ENCODE measurements around the gene ZNF512B. TPM values are rescaled to one million over a fixed set of nuclear protein-coding genes. Genes with fewer than 3 reads are reported as not detected.
A peak's percentile ranks its signal among the peaks of the same experiment; 100 is the strongest.

The ZNF512B gene
- total RNA-seq, 1 donor from 2014 or later: 4.5 TPM

DNA sequence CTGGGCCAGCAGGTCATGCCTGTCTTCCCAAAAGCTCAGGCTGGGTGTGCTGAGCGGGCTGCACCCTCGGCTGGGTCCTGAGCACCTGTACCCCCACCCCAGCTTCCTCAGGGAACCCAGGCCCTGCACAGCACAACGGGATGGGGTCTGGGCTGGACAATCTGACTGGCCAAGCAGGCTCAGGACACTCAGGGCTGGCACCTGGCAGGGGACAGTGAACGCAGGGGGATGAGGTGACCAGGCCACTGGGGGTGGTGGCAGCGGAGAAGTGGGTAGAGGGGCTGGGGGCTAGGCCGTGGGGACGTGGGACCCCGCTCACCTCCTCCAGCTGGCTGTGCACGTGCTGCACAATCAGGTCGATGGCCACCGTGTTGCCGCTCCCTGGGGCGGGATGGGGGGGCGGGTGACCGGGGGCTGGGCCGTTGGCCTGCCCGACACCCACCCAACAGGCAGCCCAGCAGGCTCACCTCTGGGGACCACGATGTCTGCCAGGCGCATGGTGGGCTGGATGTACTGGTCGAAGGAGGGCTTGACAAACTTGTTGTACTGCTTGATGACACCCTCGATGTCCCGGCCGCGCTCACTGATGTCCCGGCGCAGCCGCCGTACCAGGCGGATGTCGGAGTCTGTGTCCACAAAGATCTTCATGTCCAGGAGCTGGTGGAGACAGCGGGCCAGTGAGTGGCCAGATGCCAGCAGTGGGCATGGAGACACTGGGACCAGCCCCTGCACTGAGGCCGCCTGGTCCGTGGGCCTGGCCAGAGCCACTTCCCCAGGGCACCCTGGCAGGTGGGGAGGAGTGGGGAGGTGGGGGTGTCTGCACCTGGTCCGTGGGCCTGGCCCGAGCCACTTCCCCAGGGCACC is 25.4 kb downstream of the ZNF512B start:
- TF ChIP-seq, protein P1, sequence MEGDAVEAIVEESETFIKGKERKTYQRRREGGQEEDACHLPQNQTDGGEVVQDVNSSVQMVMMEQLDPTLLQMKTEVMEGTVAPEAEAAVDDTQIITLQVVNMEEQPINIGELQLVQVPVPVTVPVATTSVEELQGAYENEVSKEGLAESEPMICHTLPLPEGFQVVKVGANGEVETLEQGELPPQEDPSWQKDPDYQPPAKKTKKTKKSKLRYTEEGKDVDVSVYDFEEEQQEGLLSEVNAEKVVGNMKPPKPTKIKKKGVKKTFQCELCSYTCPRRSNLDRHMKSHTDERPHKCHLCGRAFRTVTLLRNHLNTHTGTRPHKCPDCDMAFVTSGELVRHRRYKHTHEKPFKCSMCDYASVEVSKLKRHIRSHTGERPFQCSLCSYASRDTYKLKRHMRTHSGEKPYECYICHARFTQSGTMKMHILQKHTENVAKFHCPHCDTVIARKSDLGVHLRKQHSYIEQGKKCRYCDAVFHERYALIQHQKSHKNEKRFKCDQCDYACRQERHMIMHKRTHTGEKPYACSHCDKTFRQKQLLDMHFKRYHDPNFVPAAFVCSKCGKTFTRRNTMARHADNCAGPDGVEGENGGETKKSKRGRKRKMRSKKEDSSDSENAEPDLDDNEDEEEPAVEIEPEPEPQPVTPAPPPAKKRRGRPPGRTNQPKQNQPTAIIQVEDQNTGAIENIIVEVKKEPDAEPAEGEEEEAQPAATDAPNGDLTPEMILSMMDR (IDR thresholded peaks at IDR 0.05; ENCODE audit: insufficient read depth, low read length, severe bottlenecking): no peak
- H3K4me3 ChIP-seq (ENCODE audit: low read depth, low read length): no peak overlapping the region
- no peaks in the 10 kb centered on the region for H3K27me3 ChIP-seq (ENCODE audit: control insufficient read depth, insufficient read depth, low read length)
- FAIRE-seq: no peak
- peaks cover 31% of the 10 kb centered on the region for H3K36me3 ChIP-seq (ENCODE audit: control insufficient read depth, insufficient read depth, low read length)
- no peak for DNase-seq (ENCODE audit: low read depth)

DNA sequence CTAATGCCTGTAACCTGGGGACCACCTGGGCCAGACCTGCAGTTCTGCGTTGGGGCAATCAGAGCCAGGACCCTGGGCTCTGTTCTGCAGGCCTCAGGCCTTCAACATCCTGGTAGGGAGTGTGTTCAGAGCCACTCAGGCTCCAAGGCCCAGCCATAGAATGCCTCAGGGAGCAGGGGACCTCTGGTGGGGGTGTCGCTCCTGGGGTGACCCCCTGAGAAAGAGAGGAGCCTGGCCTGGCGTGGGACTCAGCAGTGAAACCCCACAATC is 26.0 kb downstream of the ZNF512B start:
- peaks cover 32% of the 10 kb centered on the region for H3K36me3 ChIP-seq (ENCODE audit: control insufficient read depth, insufficient read depth, low read length)
- FAIRE-seq: no peak

DNA sequence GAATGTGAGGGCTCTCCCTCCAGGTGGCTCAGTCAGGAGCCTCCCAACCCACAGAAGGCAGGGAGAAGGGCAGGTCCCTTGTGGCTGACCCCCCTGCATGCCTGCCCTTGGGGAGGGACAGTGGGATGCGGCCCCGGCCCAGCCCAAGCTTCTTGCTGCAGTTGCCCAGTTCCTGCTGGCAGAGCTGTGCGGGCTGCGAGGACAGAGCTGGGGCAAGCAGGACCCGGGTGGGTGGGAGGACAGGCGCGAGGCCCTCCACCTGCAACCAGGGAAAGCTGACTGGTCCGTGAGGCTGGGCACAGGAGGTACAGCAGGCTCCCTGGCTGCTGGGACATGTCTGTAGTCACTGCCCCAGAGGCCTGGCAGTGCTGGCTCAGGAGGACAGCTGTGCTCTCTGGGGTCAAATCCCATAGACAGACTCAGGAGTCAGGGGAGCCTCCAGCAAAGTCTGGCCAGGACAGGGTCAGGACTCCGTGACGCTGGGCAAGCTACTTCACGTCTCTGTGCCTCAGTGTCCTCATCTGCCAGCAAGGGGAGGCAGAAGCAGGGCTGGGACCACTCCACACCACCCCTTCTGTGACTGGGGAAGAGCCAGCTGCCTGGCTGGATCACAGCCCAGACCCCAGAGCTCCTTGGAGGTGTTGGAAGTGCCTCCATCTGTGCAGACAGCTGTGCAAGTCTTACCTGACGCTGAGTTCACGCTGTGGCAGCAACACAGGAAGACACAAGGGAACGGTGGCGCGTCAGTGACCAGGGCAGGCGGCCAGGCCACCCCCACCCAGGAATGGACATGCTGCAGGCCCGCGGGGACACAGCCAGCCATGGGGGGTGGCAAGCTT is 26.5 kb downstream of the ZNF512B start:
- DNase-seq (ENCODE audit: low read depth): no peak
- Histone ChIP-seq H3K36me3 (ENCODE audit: control insufficient read depth, insufficient read depth, low read length) (peaks cover 33% of the 10 kb centered on the region), H3K27me3 (ENCODE audit: control insufficient read depth, insufficient read depth, low read length) (no peaks in the 10 kb centered on the region), H3K4me3 (ENCODE audit: low read depth, low read length) (no peak overlapping the region)
- FAIRE-seq: peak; percentile 13
- TF ChIP-seq, protein P1 (IDR thresholded peaks at IDR 0.05; ENCODE audit: insufficient read depth, low read length, severe bottlenecking): no peak

More for the DNA sequence above, 26.0 kb downstream of the ZNF512B start:
- H3K4me3 ChIP-seq (ENCODE audit: low read depth, low read length): no peak overlapping the region
- DNase-seq (ENCODE audit: low read depth): no peak
- TF ChIP-seq, protein P1 (IDR thresholded peaks at IDR 0.05; ENCODE audit: insufficient read depth, low read length, severe bottlenecking): no peak
- no peaks in the 10 kb centered on the region for H3K27me3 ChIP-seq (ENCODE audit: control insufficient read depth, insufficient read depth, low read length)

DNA sequence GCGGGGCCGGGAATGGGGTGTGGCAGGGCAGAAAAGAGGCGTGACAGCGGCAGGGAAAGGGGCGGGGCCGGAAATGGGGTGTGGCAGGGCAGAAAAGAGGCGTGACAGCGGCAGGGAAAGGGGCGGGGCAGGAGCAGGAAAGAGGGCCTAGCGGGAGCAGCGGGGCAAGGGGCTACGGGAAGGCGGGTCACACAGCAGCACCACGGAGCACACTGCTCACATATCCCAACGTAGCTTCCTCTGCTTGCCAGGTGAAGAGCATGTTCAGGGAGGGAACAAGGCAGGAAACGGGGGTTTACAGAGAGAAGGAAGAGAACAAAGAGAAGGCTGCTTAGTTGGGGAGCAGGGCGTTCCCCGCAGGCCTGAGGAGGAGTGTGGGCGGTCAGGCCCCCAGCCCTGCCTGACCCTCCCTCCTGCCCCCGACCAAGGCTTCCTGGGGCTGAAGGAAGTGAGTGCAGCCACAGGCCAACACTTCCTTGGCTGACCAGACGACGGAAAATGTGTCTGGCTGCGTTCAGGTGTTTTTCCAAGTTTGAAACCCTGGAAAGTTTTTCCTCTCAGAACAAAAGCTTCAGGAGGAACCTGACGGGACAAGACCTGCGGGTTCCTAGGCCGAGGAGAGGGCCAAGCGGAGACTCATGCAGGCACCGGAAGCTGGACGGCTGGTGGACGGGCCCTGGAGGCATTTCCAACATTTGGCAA is 27.3 kb downstream of the ZNF512B start:
- TF ChIP-seq, protein P1 (IDR thresholded peaks at IDR 0.05; ENCODE audit: insufficient read depth, low read length, severe bottlenecking): no peak
- Histone ChIP-seq H3K27me3 (ENCODE audit: control insufficient read depth, insufficient read depth, low read length) (no peaks in the 10 kb centered on the region), H3K36me3 (ENCODE audit: control insufficient read depth, insufficient read depth, low read length) (peaks cover 33% of the 10 kb centered on the region), H3K4me3 (ENCODE audit: low read depth, low read length) (no peak overlapping the region)
- DNase-seq (ENCODE audit: low read depth) (peak; percentile 50), FAIRE-seq (no peak)

DNA sequence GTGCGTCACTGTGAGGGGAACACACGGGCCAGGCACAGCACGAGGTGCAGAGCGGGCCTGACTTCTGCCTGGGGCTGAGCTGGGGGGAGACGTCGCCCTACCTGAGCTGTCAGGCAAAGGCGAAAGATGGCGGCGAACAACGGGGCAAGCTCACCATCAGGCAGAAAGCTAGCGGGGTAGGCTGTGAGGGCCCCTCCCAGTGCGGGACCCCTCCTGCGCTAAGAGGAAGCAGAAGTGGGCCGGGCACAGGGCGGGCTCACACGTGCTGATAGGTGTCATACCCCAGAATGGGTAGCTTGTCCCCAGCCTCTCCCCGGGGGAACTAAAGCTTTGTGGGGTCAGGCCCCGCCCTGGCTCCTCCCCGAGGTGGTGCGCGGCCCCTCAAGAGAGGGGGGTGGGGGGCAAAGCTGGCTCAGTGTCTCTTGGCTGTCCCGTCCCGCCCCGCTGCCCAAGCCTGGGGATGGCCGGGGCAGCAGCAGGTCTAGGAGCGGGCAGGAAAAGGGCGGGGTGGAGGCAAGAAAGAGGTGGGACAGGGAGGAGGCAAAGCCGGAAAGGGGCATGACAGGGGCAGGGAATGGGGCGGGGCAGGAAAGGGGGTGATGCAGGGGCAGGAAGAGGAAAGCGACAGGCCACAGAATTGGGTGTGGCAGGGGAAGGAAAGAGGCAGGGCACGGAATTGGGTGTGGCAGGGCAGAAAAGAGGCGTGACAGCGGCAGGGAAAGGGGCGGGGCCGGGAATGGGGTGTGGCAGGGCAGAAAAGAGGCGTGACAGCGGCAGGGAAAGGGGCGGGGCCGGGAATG is 28.2 kb downstream of the ZNF512B start:
- TF ChIP-seq, protein P1 (IDR thresholded peaks at IDR 0.05; ENCODE audit: insufficient read depth, low read length, severe bottlenecking): no peak
- Histone ChIP-seq H3K36me3 (ENCODE audit: control insufficient read depth, insufficient read depth, low read length) (peaks cover 33% of the 10 kb centered on the region), H3K27me3 (ENCODE audit: control insufficient read depth, insufficient read depth, low read length) (no peaks in the 10 kb centered on the region), H3K4me3 (ENCODE audit: low read depth, low read length) (no peak overlapping the region)
- FAIRE-seq (no peak), DNase-seq (ENCODE audit: low read depth) (peak; percentile 72)

All from bronchial epithelial cell (primary cell).